ENCODE data around the gene TTN.

The TTN gene

DNA sequence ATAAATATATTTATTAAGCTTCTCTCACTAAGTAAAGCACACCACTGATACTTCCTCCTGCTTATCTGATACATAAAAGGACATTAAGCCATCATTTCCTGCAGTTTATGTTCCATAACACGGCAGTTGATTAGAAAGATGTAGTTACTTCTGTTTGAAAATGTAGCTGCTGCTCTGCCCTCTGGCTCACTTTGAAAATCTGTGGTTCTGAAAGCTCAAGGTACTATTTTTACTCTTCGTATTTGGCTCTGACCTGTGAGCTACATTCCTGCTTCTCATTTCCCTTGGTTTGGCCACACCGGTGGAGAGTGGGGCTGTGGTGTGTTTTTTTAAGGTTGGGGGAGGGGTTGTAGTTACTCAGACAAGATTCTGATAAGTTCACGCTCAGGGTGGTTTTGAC lies 12.8 kb upstream of the TTN start:
- DNase-seq (ENCODE audit: low read depth): no peak
- no peak overlapping the region for H3K4me3 ChIP-seq (replicated peaks; ENCODE audit: low read depth, low read length)
- no peak for TF ChIP-seq CTCF (IDR thresholded peaks at IDR 0.05; ENCODE audit: low read length, missing control alignments)

DNA sequence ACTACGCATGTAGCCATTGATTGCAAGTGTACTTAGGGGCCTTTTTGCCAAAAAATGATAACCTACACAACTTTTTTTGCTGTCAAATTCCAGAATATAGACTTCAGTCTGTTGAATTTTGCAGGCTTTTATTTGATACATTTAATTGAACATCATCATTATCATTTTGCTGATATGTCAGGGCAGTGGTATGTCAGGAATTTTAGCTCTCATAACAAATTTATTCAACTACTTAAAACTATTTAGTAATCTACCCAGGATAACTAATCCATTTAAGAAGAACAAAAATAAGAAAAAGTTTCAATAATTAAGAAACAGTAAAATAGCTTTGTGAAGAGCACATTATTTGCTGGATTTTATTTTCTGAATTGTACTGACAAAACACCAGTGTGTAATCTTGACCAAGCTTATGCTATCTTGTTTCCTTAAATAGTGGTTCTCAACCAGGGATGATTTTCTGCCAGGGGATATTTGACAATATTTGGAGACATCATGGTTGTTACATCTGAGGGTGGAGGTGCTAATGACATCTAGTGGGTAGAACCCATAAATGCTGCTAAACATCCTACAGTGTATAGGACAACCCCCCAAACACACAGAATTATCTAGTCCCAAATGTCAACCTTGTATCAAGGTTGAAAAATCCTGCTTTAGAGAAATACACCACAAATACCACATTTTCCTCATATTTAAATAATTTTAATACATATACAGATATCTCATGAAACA lies 12.1 kb upstream of the TTN start:
- no peak overlapping the region for H3K4me3 ChIP-seq (replicated peaks; ENCODE audit: low read depth, low read length)
- no peak for TF ChIP-seq CTCF (IDR thresholded peaks at IDR 0.05; ENCODE audit: low read length, missing control alignments)
- DNase-seq (ENCODE audit: low read depth): no peak

DNA sequence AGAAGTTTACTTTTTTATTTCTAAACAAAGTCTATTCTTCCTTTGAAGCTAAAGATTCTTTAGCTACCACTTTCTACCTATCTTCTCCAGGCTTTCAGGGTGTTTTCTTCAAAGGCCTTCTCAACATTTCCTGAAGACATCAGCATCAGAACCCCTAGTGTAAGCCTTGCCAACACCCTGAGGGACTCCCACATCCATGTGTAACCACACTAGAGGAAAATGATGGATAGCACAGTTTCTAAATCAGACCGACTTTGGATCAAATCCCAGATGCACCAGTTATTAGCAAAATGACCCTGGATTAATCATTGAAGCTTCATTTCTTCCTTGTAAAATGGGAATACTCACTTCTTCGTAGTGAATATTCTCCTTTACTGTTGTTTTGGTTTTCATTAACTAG lies 4.7 kb upstream of the TTN start:
- H3K4me3 ChIP-seq (replicated peaks; ENCODE audit: low read depth, low read length): no peak overlapping the region
- TF ChIP-seq CTCF (IDR thresholded peaks at IDR 0.05; ENCODE audit: low read length, missing control alignments): no peak
- no peak for DNase-seq (ENCODE audit: low read depth)

GRCh38 chr2:178811045-178811444 lies 3.8 kb upstream of the TTN start:
- no peak overlapping the region for H3K4me3 ChIP-seq (replicated peaks; ENCODE audit: low read depth, low read length)
- TF ChIP-seq CTCF (IDR thresholded peaks at IDR 0.05; ENCODE audit: low read length, missing control alignments): no peak
- no peak for DNase-seq (ENCODE audit: low read depth)

- TF ChIP-seq CTCF (IDR thresholded peaks at IDR 0.05; ENCODE audit: low read length, missing control alignments): no peak
- DNase-seq (ENCODE audit: low read depth): no peak
Measured at GRCh38 chr2:178810422-178810821, 3.2 kb upstream of the TTN start.

GRCh38 chr2:178806543-178806942 lies 680 bp downstream of the TTN start:
- no peak for DNase-seq (ENCODE audit: low read depth)
- no peak for TF ChIP-seq CTCF (IDR thresholded peaks at IDR 0.05; ENCODE audit: low read length, missing control alignments)

More at GRCh38 chr2:178810422-178810821, 3.2 kb upstream of the TTN start:
- no peak overlapping the region for H3K4me3 ChIP-seq (replicated peaks; ENCODE audit: low read depth, low read length)

GRCh38 chr2:178805457-178805856 lies 1.8 kb downstream of the TTN start:
- no peak overlapping the region for H3K4me3 ChIP-seq (replicated peaks; ENCODE audit: low read depth, low read length)
- no peak for TF ChIP-seq CTCF (IDR thresholded peaks at IDR 0.05; ENCODE audit: low read length, missing control alignments)
- DNase-seq (ENCODE audit: low read depth): no peak

More at GRCh38 chr2:178806543-178806942, 680 bp downstream of the TTN start:
- no peak overlapping the region for H3K4me3 ChIP-seq (replicated peaks; ENCODE audit: low read depth, low read length)

Measured in fibroblast of pulmonary artery (primary cell).